GM21381 (cell line): ENCODE data around the gene FOXN1.
"Not testable (repeated sequence)": the region's sequence is repeated elsewhere in the genome, so short reads cannot be mapped to it uniquely, and the experiment has no call there.

Source experiments
- ATAC-seq: cut with Tn5 transposase; IDR thresholded peaks from one replicate; pipeline ENCODE4 v1.9.1; 2021; ENCODE audit warnings: mild to moderate bottlenecking, moderate library complexity; ENCODE audit not compliant: unreplicated experiment

The FOXN1 gene

GRCh38 chr17:28505986-28506665, at the start of gene FOXN1:
Gene FOXN1, plus strand, starts transcription at chr17:28506348. Its CDS starts 17,622 bp downstream, at chr17:28523970.
- no peak for ATAC-seq

- ATAC-seq = no peak
Observed at GRCh38 chr17:28457890-28458289, 48.3 kb upstream of the FOXN1 start.

GRCh38 chr17:28458881-28459280, 47.3 kb upstream of the FOXN1 start:
- ATAC-seq = not testable (repeated sequence)

- ATAC-seq = no peak
Observed at GRCh38 chr17:28460901-28461300, 45.2 kb upstream of the FOXN1 start.

- ATAC-seq = no peak
Observed at GRCh38 chr17:28466001-28466400, 40.1 kb upstream of the FOXN1 start.

GRCh38 chr17:28466521-28467048, 39.6 kb upstream of the FOXN1 start:
- ATAC-seq = no peak

- ATAC-seq = no peak
Observed at GRCh38 chr17:28467456-28468025, 38.6 kb upstream of the FOXN1 start.

- ATAC-seq = not testable (repeated sequence)
Observed at GRCh38 chr17:28468033-28468735, 38.0 kb upstream of the FOXN1 start.

GRCh38 chr17:28468781-28469180, 37.4 kb upstream of the FOXN1 start:
- peak; percentile 55 for ATAC-seq

GRCh38 chr17:28469376-28469775, 36.8 kb upstream of the FOXN1 start:
- ATAC-seq = no peak

- no peak for ATAC-seq
Observed at GRCh38 chr17:28470266-28470913, 35.8 kb upstream of the FOXN1 start.

- no peak for ATAC-seq
Observed at GRCh38 chr17:28470914-28471366, 35.2 kb upstream of the FOXN1 start.

GRCh38 chr17:28471531-28472342, 34.4 kb upstream of the FOXN1 start:
- no peak for ATAC-seq

- no peak for ATAC-seq
Observed at GRCh38 chr17:28472871-28473497, 33.2 kb upstream of the FOXN1 start.

- no peak for ATAC-seq
Observed at GRCh38 chr17:28473542-28473941, 32.6 kb upstream of the FOXN1 start, which contains the start of gene SLC13A2. Gene SLC13A2, plus strand, starts transcription at chr17:28473644. Its CDS starts 69 bp downstream, at chr17:28473713.

GRCh38 chr17:28474111-28474531, 32.0 kb upstream of the FOXN1 start:
- no peak for ATAC-seq

GRCh38 chr17:28475151-28475900, 30.8 kb upstream of the FOXN1 start:
- ATAC-seq = no peak

- ATAC-seq = no peak
Observed at GRCh38 chr17:28476076-28476865, 29.9 kb upstream of the FOXN1 start.
